NCI-H2107 treated with DMSO at 0.1 percent for 48 hours (cell line): Measurements from ENCODE around the gene FGF14.

ENCODE experiments used
- DNase-seq: peaks from one replicate; lab custom pipeline; 2025; ENCODE audit not compliant: unreplicated experiment; lab: John Stamatoyannopoulos, UW

The FGF14 gene

DNA sequence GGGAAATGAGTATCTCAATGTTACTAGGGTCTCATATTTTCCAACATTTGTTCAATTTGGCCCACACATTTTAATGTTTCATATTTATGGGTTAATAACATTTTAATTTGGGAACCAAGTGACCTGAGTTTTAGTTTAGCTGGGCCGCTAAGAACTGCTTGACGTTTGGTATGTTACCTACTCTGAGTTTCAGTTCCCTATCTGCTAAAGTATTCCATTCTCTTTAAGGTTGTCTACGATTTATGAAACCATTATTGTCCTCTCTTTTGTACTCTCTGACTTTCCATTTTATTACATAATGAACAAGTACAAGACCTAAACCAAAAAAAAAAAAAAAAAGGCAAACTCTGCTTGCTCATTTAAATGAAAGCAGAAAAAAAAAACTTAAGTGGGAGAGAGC is 89.9 kb downstream of the FGF14 start:
- no peak for DNase-seq

DNA sequence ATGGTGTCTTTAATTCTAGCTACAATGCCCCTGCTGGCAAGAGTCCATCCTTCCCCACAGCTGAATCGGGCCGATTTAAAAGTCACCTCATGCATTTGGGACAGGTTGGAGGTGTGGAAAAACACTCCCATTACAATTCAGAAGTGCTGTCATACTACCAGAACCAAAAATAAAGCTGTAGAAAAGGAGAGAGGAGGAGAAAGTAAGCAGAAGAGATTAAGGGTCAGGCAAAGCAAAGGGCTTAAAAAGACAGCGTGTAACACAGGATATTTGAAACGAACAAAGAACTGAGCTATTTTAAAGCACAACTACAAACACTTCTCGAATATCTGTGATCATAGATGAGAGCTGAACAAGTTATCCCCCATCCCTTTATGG is 90.4 kb downstream of the FGF14 start:
- DNase-seq, result no peak

DNA sequence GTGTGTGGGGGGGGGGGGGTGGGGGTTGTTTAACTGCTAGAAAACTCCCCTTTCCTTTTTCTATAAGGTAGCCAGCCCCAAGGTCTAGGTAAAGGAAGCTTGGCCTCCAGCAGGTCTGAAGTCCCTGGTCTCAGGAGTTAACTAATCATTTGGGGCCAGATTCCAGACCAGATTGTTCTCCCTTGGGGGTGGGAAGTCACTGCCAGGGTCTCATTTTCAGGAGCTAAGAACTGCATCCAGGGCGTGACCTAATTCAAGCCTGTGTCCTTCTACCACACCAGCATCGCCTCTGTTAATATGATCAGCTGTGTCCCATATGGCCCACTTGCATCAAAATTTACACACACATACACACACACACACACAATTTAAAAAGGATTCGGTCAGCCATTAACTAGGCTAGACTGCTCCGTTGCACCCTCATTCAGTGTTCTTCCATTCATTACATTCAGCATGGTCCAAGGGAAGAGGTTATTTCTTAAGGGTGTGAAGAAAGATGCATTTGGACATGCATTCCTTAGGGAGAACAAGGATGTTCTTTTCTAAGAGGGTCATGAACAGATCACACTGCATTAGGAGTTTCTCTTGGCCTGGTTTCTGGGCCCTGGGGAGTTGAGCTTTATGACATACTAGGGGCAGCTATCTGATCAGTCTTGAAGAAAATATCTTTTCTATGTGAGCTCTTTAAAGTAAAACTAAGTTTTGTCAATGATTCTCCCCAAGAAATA is 91.0 kb downstream of the FGF14 start:
- DNase-seq, result no peak

DNA sequence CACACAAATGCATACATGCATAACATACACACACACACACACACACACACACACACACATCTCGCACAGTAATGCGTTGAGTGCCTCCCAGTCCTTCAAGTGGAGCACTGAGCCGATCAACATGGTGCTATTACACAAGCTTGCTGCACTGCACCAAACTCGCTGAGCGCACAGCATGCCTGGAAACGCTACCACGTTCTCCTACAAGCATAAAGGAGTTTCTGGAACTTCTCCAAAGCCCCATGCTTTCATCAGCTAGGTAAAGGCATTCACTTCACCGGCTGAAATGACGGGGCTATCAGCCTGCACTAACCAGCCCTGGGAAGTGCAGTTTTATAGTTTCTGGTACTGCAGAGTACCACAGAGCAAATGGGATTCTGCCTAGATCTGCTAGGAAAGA is 92.7 kb downstream of the FGF14 start:
- peak; percentile 30 for DNase-seq

DNA sequence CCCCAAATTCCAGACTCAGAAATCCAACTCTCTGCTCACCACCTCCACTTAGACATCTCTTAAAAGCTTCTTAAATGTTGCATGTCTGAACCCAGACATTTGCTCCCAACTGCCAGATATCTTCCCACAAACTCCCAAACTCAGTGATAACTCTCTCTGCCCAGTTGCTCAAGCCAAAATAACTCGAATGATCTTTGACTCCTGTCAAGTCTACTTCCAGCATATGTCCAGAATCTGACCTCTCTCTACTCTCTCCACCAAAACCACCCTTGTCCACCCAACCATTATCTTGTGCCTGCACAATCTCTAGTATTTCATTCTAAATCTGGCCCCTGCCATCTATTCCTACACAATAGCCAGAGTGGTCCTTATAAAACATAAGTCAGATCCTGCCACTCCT is 99.3 kb downstream of the FGF14 start:
- no peak for DNase-seq

DNA sequence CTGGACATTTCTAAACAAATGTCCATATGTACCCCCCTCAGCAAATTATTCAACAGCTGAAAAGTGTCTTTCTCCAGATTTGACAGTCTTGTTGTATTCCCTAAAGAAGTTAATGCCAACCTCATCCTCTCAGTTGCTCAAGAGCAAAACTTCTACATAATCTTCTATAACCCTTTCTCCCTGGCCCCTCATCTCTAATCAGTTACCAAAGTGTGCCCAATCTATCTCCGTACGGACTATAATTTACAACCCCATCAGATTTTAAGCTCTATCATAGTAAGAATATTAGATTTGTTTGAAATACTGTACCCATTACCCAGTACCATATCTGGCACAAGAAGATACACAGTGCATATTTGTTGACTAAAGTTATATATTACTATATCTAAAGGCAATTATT is 101.5 kb downstream of the FGF14 start:
- no peak for DNase-seq

DNA sequence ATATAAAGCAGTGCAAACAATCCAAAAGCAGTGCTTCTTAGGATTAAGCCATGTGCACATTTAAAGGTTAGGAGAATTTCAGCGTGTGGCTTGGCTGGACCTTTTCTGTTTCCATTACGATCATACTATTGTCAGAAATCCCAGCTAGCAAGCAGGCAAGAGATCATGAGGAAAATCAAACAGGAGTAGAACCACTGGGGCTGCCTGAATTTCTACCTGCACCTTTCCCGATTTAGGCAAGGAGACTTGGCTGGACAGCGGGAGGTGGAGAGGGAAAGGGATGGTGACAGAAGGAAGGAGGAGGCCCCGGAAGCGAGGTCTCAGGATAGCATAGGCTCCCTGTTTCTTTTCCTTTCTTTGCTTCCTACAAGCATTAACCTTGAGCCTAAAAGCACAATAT is 102.5 kb downstream of the FGF14 start:
- no peak for DNase-seq

DNA sequence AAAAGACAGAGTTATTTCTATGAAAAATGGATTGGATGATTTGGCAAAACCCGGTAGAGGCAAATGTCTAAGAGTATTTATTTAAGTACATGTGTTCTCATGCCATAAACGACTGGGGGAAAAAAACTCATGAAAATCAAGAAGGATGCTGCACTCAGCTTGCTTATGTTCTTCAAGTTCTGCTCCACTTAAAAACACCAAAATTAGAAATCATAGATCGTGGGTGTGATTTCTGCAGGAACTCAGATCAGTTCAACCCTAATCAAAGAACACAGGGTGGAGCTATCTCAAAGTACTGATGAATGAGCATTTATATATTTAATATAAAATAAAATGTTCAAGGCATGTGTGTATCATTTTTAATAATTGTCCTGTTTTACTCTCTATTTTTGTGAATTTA is 103.8 kb downstream of the FGF14 start:
- no peak for DNase-seq

DNA sequence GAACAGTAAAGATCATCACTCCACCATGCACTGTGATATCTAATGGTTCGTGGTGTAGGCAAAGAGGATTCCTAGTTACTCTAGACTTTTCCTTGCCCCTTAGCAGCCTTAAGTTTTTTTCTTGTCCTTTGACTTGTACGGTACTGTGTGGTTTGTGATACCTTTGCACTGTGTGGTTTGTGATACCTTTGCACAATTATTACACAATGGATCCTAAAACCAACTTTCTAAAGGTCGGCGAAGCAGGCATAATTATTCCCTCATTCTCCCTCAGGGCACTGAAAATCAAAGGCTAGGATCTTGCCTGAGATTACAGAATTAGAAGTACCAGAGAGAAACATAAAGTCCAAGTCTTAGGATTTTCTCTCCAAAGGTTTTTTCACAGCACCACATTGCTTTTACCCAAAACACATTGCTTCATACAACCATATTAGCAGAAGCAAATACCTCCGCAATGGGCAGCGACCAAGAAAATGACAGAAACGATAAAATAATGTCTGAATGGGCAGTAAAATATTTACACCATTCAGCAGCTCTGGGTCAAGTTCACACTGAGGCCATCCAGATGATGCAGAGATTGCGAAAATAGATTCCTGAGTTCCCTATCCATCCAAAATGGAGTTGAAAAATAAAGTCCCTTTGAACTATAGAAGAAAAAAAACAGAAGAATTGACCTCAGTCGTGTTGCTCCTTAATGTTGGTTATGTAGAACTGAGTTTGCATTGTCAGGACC is 106.4 kb downstream of the FGF14 start:
- DNase-seq, result no peak

DNA sequence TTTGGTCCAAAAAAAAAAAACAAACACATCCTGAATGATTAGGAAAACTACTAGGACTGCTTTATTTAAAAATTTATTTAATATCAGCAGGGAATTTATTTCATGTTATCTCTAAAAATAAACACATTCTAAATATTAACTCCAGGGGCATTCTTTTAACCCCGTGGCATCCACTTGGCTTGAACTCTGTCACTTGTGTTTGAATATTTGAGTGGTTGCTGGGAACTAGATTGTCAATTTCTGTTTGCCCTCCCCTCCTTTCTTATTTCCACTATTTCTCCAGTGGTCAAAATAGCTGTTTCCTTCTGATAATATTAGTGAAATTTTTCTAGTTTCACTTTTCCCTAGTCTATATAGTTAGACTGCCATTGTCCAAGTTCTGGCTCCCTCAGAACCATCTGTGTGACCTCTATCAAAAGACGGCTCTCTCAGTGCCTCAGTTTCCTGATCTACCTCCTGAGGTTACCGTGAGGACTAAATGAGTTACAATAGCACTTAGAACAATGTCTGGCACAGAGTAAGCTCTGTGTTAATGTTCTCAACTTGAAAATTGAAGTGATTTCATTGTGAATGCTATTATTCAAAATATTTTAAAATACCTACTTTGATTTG is 107.3 kb downstream of the FGF14 start:
- DNase-seq, result no peak

DNA sequence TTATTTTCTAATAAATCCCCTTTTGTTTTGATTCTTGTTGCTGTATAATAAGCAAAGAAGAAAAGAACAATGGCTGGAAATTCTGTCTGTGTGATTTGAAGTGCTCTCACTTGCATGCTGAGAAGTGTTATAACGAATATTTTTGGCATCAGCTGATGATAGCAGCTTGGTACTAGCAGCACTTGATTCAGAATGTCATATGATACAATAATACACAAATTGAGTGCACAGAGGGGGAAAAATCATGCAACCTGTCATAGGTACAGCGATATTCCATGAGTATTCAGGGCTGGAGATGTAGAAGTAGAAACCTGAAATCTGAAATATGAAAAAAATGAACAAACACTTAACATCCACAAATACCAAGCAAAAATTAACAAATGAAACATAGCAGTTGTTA is 108.1 kb downstream of the FGF14 start:
- peak; percentile 6 for DNase-seq

DNA sequence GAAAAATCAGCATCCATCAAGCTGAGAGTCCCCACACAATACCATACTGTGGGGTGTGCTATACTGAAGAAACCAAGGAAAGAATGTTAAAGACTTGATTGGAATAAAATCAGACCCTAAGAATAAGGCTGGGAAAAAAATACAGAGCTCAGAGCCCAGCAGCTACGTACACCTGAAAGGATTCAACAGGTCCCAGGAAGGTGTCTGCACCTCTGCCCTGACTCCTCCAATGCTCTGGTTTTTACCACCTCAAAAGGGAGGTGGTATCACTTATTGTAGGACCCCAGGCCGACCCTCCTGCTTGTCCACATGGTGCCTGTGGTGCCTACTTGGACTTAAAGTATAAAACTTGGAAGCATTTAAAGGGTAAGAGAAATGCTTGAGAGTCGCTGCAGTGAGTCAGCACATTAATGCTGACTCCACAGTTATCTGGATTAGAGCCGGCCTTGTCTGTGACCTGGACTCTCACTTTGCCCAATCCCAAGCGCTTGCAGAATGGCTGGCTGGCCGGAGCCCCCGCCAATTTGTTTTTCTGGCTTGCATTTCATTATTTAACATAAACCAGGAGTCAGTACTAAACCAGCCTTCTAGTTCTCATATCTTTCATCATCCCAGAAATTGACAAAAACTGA is 110.1 kb downstream of the FGF14 start:
- no peak for DNase-seq

DNA sequence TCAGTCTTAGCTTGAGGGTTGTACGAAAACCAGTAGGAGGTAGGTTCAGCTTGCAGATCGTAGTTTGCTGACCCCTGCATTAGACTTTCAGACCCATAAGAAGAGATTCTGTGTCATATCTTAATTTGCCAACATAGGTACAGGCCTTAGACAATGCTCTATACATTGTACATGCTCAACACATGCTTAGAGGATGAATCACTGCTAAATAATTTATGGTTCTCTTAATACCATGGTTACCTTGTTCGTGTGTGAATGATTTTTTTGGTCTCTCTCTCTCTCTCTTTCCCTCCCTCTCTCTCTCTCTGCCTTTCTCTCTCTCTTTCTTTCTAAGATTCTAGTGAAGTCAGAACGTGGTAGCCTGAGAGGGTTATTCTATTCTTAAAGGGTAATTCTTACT is 112.2 kb downstream of the FGF14 start:
- no peak for DNase-seq

DNA sequence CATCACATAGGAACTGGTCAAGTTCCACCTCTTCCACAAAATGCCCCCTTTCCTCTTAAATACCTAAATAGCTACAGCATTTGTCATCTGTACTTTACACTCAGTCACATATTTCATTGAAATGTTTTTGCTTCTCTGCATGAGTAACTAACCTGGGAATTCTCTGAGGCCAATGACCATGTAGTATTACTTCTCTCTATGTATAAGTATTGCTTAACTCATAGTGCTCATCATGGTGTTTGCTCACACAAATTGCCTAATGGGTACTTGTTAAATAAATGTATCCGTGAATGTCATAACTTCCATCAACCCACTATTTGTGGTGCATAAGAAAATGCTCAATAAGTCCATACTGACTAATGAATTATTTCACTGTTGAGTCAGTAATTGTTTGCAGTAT is 115.5 kb downstream of the FGF14 start:
- no peak for DNase-seq

DNA sequence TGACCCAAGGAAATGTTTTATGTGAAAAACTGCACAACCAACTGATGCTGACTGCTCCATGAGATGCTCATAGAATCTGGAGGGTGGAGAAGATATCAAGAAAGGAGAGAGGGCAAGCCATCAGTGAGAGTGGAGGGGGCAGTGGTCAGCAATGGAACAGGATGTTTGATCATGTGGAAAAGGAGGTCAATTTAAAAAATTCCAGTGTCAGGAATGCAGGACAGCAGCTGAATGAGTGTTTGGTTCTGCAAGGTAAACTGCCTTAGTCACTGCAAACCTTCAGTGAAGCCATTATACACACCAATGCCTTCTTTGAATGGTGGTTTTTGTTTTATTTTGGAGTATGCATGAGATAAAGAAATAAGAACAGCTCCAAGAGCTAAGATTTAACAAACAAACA is 121.5 kb downstream of the FGF14 start:
- no peak for DNase-seq

DNA sequence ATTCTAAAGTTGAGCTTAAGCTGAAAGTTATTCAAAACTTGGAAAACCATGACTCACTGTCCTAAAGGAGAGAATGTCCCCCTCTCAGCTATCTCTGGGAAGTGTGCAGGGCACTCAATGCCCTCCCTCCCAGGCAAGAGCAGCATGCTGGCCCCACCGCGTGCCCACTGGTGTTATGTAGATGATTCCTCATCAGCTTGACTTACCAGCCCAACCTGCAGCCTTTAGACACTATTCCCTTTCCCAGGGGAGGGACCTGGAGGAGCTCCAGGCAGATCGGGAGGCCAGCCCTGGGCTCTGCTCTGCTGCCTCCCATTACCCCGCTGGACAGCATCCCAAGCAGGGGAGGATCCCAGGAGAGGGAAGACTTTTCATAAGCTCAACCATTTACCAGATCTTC is 124.6 kb downstream of the FGF14 start:
- no peak for DNase-seq

DNA sequence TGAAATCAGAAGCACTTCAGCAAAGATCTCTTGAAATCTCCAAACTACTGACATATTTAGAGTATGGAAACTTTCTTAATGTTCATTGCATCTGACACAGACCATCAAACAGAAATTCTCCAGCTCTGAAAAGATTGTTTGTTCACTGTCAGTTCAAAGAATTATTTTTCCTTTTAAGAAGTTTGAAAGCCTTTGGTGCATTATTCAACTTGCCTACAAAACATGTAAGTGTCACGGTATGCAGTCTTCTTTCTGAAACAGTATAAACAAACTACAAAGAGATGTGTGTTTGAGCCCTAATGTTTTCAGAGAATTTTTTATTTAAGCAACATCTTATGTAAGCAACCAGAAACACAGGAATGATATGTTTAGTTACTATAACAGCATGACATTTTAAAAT is 125.4 kb downstream of the FGF14 start:
- DNase-seq, result no peak

DNA sequence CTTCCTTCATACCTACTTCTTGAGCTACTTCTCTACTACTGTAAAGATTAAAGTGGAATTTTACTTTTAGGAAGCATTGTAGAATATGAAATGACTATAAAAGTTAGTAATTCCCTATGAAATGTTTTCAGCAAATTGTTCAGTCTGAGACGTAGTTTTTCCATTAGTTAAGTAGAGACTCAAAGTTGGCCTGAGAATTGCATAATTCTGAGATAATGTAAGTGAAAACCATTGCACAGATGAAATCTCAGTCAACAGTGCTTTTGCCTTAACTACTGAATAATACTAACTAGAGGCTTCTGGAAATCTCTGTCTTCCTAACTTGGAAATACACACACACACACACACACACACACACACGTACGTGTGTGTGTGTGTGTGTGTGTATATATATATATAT is 125.9 kb downstream of the FGF14 start:
- no peak for DNase-seq

DNA sequence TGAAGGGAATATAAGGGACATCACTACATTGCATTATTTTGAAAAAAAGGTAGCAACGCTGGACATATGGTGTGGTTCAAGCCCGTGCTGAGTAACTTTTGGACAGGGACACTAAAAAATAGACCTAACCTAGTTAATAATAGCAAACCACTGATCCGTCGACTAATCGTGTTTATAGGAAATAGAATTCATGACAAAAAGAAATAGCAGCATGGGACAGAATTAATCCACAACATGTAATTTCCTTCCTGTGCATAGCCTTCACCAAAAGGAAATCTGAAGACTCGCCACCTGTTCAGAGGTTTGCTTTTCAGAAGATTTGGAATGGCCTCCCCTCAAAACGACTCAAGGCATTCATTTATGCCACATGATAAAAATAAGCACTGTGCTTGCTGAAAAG is 128.7 kb downstream of the FGF14 start:
- DNase-seq, result no peak

DNA sequence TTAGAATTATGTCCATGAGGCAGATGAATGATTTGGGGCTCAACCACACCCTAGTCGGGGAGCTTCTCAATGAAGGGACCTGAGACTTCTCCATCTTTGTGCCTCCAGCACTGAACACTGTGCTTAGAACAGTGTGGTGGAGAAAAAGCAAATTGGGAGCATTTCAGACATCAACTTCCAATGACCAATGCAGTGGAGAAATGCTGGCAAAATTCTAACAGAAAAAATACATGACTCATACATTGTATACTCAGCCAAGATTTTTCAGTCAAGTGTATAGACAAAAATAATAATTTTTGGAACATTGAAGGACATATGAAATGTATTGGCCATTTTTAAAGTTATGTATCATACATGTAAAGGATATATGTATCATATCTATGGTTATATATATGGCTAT is 134.7 kb downstream of the FGF14 start:
- no peak for DNase-seq

DNA sequence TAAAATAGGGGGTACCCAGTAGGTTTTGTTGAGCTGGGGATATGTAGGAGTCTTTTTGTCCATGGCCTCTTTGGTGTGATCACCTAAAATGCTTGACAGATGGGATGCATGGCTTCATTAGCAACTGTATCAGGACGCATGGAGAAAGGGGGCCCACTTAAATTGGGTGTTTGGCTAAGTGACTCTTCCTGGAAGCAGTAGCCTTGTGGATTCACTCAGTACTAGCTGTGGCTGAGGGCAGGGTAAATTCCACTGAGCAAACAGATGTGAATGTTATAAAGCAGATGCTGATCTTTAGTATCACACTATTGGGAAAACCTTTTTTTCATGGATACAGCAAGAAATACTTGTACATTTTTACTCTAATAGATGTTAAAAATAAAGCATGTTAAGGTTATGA is 140.0 kb downstream of the FGF14 start:
- DNase-seq, result no peak

DNA sequence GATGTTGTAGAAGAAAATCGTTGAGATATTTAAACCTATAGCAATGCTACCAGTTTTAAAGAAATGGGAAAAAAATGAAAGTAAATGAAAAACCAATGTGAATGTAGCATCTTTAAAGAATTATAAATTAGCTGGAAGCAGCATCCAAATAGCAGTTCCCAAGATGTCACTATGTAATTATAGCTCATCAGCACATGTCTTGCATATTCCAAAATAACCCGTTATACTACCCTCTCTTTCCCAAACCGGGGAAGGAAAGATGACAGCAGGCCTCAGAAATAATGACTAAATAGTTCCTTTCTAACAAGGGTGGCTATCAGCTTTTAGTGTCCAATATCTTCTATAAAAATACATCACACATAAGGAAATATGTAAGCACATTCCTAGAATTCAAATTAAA is 140.5 kb downstream of the FGF14 start:
- no peak for DNase-seq
